Dermis blood vessel endothelial cell (primary cell): ENCODE results near the gene SIGLEC1. TPM values are rescaled to one million over a fixed set of nuclear protein-coding genes. Genes with fewer than 3 reads are reported as not detected.

ENCODE experiments used
- DNase-seq: peaks from one replicate; pipeline ENCODE4 v3.0.0; 2010
- total RNA-seq: library from RNA; depleted of rRNA; stranded (reverse); fragments of >200 nt; gene quantifications from 2 replicates; pipeline ENCODE4 v1.2.3, GENCODE V29; 2014

Gene SIGLEC1
- total RNA-seq, 1 donor from 2014 or later: not detected

DNA sequence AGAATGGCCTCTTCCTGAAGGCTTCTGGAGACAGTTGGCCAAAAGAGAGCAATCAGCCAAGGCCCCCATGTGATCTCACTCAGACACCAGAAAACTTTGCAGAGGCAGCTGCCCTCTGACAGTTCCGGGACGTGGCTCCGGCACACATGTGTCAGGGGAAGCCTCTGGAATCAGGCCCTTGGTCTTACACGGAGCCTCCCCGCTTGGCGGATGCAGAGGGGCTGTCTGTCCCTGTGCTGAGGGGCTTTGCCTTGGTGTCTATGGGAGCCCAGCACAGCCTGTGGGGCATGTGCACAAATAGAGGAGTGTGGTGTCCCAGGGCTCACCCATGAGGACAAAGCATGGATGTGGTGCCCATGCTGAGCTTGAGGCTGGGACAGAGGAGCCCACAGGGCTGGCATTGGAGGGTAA is 13.8 kb downstream of the SIGLEC1 start:
- DNase-seq: no peak

- DNase-seq: no peak
These were observed 14.7 kb downstream of the SIGLEC1 start for GRCh38 chr20:3697588-3698305.

- DNase-seq: no peak
These were observed 15.4 kb downstream of the SIGLEC1 start for GRCh38 chr20:3696745-3697587.

DNA sequence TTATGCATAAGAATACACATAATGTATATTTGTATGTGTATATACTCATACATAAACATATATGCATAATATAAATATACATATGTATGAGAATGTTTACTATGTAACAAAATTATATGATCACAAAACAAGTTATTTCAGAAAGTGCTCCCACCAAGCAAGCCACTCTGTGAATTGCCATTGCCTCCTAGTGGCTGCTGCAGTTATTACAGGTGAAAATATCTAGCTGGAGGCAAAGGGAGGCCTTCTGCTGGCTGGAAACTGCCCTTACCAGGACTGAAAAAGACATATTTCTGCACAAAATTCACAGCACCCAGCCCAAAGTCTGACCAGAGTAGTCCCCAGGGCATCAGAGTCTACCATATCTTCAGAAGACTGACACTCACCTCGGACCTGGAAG is 16.2 kb downstream of the SIGLEC1 start:
- DNase-seq: no peak

DNA sequence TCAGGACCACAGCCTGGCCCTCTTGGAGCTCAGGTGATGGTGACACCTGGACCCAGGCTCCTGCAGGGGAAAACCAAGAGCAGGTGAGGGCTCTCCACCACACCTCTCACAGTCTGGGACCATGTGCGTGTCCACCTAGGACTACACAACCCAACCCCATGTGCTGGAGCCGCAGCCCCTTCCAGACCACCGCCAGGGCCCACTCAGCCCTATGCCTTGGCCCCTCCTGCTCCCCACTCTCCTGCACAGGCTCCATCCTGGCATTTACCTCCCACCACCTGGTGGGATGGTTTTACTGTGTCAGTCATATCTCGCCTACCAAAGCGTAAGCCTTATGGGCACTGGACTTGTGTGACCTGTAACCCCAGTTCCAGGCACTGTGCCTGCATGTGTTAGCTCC is 17.5 kb downstream of the SIGLEC1 start:
- no peak for DNase-seq

GRCh38 chr20:3693376-3693775 is 19.0 kb downstream of the SIGLEC1 start:
- DNase-seq: no peak

DNA sequence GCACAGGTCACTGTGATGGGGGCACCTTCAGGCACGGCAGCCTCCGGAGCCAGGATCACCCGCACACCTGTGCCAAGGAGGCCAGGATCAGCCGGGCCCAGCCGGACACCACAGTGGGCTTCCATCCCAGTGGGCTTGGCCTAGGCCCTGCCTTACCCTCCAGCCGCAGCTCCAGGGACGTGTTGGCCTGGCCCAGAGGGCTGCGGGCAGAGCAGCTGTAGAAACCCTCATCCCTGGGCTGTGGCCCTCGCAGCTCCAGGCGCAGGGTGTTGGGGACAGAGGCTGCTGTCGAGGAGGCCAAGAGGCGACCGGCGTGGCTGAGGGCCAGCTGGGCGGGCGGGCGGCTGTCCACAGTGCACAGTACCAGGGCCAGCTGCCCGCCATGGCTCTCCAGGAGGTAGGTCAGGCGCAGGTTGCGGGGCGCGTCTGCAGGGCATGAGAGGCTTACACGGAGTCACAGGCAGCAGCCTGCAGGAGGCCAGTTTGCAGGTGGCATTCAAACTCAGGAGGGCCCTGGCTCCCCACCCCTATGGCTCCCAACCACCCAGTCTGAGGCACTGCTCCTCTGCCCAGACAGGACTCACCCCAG is 19.6 kb downstream of the SIGLEC1 start:
- no peak for DNase-seq

DNA sequence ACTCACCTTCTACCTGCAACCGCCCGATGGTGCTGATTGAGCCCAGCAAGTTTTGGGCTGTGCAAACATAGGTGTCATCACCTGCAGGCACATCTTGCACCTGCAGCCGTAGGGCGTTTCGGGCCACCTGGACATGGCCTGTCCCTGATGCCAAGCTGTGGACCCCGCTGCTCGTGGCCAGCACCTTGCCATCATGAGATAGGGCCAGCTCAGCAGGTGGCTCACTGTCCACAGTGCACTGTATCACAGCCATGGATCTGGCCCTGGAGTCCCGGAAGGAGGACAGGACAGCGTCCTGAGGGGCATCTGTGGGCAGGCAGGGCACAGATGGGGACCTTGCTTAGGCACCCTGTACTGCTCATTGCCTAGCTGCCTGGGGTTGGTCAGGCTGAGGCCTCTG is 20.5 kb downstream of the SIGLEC1 start:
- DNase-seq: no peak

GRCh38 chr20:3691306-3691705 is 21.1 kb downstream of the SIGLEC1 start:
- DNase-seq: no peak

DNA sequence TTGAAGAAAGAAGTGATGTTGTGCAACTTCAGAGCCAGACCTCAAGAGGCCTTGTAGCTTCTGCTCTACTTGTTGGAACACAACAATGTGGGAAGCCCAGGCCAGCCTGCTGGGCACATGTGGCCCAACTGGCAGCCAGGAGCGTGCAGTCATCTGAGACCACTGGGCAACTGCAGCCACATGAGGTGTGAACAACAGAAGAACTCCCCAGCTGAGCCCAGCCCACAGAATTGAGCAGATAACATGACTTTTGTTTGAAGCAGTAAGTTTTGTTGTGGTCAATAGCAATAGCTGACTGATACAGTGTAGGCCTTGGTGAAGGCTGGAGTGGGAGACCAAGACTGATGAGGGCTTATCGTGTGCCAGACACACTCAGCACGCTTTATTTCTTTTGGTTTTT is 22.0 kb downstream of the SIGLEC1 start:
- DNase-seq: no peak

DNA sequence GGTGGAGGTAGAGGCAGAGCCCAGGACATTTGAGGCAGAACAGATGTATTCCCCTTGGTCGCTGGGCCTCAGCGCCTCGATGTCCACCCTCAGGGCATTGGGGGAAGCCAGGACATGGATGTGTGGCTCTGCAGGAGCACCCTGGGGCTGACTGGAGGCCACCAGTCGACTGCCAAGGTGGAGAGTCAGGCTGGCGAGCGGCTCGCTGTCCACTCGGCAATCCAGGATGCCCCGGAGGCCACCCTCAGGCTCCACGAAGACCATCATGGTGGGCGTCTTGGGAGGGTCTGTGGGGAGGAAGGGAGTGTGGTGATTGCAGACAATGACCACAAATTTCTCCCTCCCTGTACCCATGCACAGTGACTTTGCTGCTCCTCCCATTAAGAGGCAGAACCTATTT is 22.4 kb downstream of the SIGLEC1 start:
- no peak for DNase-seq

DNA sequence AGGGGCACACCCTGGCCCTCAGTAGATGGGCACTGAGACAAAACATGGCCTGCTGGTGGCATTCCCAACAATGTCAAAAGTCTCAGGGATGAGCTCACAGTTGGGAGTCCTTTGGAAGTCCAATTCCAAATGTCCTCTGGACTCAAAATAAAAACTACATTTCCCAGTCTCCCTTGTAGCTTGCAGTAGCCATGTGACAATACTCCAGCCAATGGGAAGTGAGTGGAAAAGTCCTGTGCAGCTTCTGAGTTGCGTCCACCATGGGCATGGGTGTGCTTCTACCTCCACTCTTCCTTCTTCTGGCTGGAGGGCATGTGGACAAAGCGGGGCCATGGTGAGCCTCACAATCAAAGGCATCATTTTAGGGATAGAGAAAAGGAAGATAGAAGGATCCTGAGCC is 24.7 kb downstream of the SIGLEC1 start:
- peak; percentile 53 for DNase-seq

DNA sequence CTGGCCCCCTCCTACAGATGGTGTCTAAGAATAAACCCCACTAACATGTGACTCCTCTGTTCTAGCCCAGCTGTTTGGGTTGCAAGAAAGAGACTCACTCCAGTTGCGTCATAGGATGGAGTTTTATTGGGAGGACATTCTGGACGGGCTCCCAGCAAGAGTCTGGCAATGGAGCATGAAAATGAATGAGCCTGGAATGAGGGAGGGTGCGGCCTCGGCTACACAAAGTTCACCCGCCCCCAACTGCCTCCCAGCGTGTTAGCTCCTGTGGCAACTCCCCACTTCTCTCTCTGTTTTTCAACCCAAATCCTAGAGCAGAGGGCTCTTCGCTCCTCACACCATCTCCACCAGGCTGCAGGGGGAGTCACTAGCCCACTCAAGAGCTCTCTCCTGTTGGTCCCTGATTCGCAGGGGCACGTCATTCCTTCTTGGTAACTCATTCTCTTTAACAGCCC is 25.5 kb downstream of the SIGLEC1 start:
- DNase-seq: no peak

DNA sequence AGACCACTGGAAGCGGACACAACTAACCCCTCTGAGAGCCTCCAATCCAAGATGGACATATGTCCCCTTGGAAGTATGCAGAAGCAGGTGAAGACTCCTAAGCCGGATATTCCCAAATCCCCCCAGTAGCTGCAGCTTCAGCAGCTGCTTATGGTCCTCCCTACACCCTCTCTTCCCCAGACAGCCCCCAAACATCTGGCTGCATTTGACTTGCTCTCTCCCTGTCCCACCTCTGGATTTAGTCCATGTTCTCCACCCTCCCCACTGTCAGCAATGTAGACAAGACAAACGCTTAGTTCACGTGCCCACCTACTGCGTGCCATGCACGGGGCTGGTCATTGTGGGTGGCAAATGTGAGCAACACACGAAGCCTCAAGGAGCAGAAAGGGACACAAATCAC is 26.0 kb downstream of the SIGLEC1 start:
- DNase-seq: no peak

DNA sequence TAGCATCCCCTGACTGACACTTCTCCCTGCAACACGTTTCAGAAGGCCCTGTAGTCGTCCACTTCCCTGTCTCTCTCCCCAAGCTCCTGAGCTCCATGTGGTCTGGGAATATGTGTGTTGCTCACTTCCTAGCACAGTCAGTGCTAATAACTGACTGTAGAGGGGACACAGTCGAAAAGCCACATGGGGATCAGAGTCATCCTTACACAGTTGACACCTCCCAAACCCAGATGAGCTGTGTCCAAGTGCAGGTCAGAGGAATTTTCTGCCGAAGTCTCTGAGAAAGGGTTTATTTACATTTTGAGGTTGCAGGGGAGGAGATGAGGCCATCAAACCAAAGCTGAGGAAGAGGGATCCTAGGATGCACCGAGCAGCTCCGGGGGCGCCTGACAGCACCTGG is 27.1 kb downstream of the SIGLEC1 start:
- no peak for DNase-seq

GRCh38 chr20:3681931-3682781 is 30.2 kb downstream of the SIGLEC1 start, which contains the start of gene ADAM33:
Gene ADAM33, minus strand, starts transcription at chr20:3682010. Its CDS starts 6 bp downstream, at chr20:3682004.
- no peak for DNase-seq

DNA sequence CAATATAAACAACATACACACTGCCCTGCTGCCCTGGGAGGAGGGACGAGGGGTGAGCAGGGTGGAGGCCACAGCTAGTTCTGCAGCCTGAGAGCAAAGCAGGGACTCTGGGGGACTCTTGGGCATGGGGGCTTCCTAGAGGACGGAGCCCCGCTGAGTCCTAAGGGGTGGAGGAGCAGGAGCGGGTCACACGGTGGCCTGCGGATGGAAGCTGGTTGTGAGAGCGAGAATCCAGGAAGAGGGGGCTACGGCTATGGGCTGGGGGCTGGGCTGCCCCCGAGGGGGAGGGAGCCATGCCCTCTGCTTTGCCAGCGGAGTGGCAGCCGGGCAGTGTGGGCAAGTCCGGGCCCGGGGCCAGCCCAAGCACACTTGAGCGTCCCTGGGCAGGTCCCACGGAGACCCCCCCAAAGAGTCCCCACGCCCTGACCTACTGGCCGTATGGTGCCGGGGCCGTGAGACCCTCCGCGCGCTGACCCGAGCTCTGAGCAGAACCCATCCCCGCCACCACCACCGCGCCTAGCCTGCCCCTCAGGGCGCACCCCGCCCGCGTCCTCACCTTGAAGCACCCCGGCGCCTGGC is 31.0 kb downstream of the SIGLEC1 start:
- DNase-seq: no peak

DNA sequence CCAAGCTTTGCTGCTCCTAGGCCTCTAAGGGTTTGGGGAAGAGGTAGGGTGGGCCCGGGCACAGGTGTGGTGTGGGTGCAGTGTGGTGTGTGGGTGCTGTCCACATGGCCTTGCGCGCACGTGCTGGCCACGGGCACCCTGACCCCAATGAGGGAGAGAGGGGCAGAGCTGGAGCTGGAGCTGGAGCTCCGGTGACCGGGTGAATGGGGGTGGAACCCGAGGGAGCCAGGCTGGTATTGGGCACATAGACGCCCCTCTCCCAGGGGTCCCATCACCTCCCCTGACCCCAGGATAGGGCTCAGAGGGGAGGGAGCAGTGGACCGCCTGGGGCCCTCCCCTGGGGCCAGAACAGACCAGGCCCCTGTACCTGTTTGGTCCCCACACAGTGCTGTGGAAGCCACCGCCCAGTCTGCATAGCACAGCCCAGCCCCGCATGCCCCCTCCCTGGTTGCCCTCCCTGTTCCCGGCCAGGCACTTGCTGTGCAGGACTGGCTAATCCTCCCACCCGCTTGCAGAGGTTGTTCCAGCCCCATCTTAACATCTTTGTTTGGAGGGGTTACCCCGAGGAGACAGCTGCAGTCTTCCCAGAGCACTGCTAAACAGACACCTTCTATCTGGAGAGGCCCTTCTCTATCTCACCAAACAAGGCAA is 31.6 kb downstream of the SIGLEC1 start:
- no peak for DNase-seq

- DNase-seq: no peak
These were observed 32.4 kb downstream of the SIGLEC1 start for GRCh38 chr20:3679749-3680700.
